Neuron (in vitro differentiated cells): ENCODE measurements around the gene HAGH.
A peak's percentile ranks its signal among the peaks of the same experiment; 100 is the strongest.

ENCODE experiments used
- H2AFZ ChIP-seq: one replicate; pipeline ENCODE4 v1.6.1; 2013; ENCODE audit warnings: low read depth, mild to moderate bottlenecking, inconsistent platforms, low read length, moderate library complexity
- H3K27me3 ChIP-seq: one replicate; pipeline ENCODE4 v1.6.1; 2013; ENCODE audit warnings: low read length; ENCODE audit not compliant: insufficient read depth
- H3K36me3 ChIP-seq: one replicate; pipeline ENCODE4 v1.6.1; 2013; ENCODE audit warnings: low read length; ENCODE audit not compliant: insufficient read depth
- H3K4me1 ChIP-seq: one replicate; pipeline ENCODE4 v1.6.1; 2013; ENCODE audit warnings: low read length; ENCODE audit not compliant: insufficient read depth
- H3K4me3 ChIP-seq: 2 replicates; pipeline ENCODE4 v1.5.1; 2013; ENCODE audit warnings: mild to moderate bottlenecking, low read length, moderate library complexity
- H3K9me3 ChIP-seq: one replicate; pipeline ENCODE4 v1.6.1; 2013; ENCODE audit warnings: low read length

HAGH gene

DNA sequence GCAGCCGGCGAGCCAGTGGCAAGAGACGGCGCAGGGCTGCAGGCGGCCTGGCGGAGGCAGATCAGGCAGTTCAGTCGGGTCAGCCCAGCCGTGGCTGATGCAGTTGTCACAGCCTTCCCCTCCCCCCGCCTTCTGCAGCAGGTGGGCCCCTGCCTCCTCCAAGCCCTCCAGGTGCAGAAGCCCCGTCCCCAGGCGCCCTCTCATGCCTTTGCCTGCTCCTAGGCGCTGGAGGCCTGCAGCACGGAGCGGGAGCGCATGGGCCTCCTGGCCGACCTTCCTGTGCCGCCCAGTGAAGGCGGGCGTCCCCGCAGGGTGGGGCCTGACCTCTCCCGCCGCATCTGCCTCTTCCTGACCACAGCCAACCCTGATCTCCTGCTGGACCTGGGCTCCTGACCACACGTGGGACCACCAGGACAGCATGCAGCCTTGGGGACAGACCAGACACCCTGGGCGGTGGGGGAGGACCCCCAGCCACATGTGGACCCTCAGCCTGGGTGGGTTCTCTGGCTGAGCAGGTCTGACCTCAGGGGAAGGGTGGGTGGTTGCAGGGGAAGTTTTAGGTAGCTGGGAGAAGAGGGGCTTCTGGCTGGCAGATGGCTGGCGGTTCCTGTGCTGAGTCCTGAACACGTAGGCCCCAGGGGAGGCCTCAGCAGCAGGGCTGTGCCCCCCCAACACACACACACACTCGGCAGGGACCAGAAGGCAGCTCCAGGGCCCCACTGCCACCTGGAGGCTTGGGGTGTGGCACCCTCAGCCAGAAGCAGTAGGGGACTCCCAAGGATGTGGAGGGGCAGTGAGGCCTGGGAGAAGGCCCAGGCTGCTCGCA is 50.6 kb downstream of the HAGH start:
- H3K36me3 ChIP-seq = peaks cover 44% of the 10 kb centered on the region

DNA sequence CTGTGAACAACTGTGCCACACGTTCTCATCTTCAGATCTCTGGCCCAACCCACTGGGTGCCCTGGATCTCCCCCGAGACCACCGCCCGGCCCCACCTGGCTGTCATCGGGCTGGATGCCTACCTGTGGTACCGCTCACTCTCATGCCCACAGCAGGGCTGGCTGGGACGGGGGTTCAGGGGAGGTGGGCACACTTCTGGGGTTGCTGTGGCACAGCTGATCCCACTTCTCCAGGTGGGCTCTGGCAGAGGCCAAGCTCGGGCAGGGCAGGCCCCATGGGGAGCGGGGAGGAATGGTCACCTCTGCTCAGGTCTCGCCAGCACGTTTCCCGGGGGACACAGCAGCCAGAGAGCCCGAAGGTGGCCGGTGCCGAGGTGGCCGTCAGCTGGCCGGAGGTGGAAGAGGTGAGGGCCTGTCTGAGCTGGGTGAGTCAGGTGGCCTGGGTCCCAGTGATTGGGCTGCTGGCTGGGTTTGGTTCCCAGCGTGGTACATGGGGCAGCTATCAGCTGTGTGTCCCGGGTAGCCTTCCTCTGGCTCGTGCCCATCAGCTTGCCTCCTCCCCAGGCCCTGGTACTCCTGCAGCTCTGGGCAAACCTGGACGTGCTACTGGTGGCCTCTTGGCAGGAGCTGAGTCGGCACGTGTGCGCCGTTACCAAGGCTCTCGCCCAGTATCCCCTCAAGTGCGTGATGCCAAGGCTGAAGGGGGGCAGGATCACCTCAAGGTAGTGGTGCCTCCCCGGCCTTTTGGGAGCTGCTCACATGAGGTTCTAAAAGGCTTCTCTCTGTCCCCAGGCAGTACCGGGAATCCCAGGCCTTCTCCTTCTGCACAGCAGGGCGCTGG is 51.4 kb downstream of the HAGH start:
- Histone ChIP-seq H3K9me3 (no peaks in the 10 kb centered on the region), H3K36me3 (peaks cover 42% of the 10 kb centered on the region), H2AFZ (no peak overlapping the region), H3K4me3 (no peak overlapping the region), H3K4me1 (peaks cover 19% of the 10 kb centered on the region), H3K27me3 (no peaks in the 10 kb centered on the region)

More for the DNA sequence above, 50.6 kb downstream of the HAGH start:
- H3K4me1 ChIP-seq = peaks cover 22% of the 10 kb centered on the region
- H3K9me3 ChIP-seq = no peaks in the 10 kb centered on the region
- H2AFZ ChIP-seq = no peak overlapping the region
- no peak overlapping the region for H3K4me3 ChIP-seq
- H3K27me3 ChIP-seq = no peaks in the 10 kb centered on the region

DNA sequence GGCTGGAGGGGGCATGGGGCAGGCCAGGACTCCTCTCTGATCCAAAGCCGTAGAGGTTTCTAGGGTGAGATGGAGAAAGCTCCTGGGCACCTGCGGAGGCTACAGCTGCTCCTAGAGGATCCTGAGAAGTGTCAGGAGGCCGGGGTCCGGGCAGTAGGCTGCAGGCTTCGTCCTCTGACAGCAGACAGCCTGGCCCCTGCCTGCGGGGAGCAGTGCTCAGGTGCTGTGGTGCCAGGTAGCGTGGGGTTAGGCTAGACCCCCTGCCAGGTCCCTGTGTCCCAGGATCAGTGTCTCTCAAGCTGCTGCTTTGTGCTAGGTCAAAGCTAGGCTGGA is 52.2 kb downstream of the HAGH start:
- peak overlapping the region; percentile 87 for H3K4me3 ChIP-seq
- peaks cover 41% of the 10 kb centered on the region for H3K36me3 ChIP-seq
- H2AFZ ChIP-seq = no peak overlapping the region
- H3K27me3 ChIP-seq = no peaks in the 10 kb centered on the region
- H3K9me3 ChIP-seq = no peaks in the 10 kb centered on the region
- H3K4me1 ChIP-seq = peaks cover 19% of the 10 kb centered on the region

DNA sequence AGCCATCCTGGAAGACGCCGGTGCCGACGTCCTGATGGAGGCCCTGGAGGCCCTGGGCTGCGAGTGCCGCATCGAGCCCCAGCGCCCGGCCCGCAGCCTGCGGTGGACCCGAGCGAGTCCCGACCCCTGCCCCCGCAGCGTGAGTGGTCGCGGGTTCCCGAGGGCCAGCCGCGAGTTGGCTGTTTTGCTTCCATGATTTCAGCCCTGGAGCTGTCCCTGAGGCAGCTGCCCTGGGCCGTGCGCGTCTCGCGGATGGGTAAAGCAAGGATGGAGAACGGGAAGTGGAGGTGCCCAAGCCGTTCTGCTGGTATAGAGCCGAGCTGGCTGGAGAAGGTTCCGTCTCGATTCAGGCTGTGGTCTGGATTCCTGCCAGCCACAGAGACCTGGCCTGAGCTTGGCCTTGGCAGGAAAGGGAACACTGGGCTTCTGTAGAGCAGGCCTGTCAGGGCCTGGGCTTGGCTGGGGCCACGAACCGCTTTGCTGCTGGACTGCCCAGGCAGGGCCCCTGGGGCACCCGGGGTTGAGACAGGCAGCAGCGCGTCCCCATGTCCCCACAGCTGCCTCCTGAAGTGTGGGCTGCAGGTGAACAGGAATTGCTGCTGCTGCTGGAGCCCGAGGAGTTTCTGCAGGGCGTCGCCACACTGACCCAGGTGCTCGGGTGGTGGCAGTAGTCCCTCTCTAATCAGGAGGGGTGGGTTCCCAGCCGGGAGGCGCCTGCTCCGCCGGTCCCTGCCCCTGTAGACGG is 52.8 kb downstream of the HAGH start:
- H3K4me1 ChIP-seq = peaks cover 19% of the 10 kb centered on the region
- peak overlapping the region; percentile 54 for H2AFZ ChIP-seq
- no peaks in the 10 kb centered on the region for H3K27me3 ChIP-seq
- no peaks in the 10 kb centered on the region for H3K9me3 ChIP-seq
- H3K4me3 ChIP-seq = peak overlapping the region; percentile 87
- H3K36me3 ChIP-seq = peaks cover 41% of the 10 kb centered on the region

DNA sequence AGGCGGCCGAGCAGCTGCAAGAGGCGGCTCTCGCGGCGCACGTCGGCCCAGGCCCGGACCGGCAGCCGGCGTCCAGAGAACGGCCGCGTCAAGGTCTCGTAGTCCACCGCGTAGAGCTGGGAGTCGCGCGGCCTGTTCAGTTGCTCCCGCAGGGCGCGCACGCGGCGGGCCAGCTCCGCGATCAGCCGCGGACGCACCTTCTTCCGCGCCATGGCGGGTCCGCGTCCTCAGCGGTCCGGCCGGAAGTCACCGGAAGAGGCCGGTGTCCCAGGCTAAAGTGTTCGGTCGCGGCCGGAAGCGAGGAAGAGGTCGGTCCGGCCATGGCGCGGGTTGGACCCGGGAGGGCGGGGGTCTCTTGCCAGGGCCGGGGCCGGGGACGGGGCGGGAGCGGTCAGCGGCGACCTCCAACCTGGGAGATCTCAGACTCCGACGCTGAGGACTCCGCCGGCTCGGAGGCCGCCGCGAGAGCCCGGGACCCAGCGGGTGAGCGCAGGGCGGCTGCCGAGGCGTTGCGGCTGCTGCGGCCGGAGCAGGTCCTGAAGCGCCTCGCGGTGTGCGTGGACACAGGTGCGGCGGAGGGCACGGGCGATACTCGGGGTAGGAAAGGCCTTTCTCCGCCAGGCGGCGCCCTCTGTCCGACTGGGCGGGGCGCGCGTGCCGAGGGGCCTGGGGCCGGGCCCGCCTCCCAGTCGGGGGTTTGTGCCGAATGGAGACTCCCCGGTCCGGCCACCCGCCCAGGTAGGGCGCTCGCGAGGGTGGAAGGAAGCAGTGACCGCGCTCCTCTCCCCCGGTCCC is 53.5 kb downstream of the HAGH start, which contains the start of gene MRPS34:
Gene MRPS34, minus strand, starts transcription at position 227 of the 795 bp plus-strand sequence. Its CDS starts 15 bp downstream, at position 212.
- H3K9me3 ChIP-seq = no peaks in the 10 kb centered on the region
- peaks cover 19% of the 10 kb centered on the region for H3K4me1 ChIP-seq
- peaks cover 46% of the 10 kb centered on the region for H3K36me3 ChIP-seq
- H3K27me3 ChIP-seq = no peaks in the 10 kb centered on the region
- peak within 1 kb of the TSS; percentile 54 for H2AFZ ChIP-seq
- H3K4me3 ChIP-seq = peak within 1 kb of the TSS; percentile 87

DNA sequence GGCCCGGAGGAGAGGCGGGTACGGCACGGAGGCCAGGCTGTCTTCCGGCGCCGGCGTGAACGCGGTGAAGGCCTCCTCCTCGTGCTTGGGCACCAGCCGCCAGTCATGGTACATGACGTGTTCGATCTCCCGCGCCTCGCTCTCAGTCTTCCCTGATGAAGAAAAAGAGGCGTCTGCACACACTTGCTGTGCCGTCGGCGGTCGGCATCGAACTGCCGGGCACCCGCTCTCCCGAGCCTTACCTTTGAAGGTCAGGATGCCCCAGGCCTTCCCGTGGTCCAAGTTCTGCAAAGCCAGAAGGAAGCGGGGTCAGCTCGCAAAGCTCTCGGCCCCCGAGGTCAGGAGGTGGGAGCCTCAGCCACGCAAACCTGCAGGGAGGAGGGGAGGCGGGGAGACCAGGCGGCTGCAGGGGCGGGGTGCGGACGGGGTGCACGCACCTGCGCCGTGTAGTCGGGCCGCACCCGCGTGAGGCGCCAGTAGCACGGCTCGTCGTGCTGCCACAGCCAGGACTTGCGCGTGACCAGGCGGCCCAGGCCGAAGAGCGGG is 54.2 kb downstream of the HAGH start, which contains the start of gene EME2:
Gene EME2, plus strand, starts transcription at position 449 of the 546 bp plus-strand sequence. CDS start 418 bp downstream, outside the sequence.
- Histone ChIP-seq H3K4me3 (peak within 1 kb of the TSS; percentile 87), H3K4me1 (peaks cover 19% of the 10 kb centered on the region), H3K9me3 (no peaks in the 10 kb centered on the region), H3K27me3 (no peaks in the 10 kb centered on the region), H3K36me3 (peaks cover 47% of the 10 kb centered on the region), H2AFZ (peak within 1 kb of the TSS; percentile 54)

DNA sequence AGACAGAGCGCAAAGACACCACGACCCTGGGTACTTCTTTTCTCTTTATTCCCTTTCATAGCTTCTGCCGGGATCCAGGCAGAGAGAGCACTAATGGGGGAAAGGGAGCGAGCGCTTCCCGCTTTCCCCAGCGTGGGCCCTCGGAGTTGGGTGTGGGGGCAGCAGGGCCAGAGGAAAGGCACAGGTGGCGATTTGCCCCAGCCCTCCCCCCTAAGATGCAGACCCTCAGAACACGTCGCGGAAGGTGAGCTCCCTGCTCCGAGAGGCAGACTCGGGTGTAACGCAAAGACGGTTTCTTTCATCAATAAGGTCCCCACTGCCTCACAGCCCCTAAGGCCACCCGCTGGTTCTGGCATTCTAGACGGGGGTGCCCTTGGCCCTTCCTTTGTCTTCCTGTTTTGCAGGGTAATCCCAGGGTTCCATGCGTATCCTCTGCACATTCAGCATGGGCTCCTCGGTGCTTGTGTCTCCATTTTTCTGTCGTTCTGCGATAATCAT is 54.7 kb downstream of the HAGH start:
- H3K4me1 ChIP-seq = peaks cover 19% of the 10 kb centered on the region

DNA sequence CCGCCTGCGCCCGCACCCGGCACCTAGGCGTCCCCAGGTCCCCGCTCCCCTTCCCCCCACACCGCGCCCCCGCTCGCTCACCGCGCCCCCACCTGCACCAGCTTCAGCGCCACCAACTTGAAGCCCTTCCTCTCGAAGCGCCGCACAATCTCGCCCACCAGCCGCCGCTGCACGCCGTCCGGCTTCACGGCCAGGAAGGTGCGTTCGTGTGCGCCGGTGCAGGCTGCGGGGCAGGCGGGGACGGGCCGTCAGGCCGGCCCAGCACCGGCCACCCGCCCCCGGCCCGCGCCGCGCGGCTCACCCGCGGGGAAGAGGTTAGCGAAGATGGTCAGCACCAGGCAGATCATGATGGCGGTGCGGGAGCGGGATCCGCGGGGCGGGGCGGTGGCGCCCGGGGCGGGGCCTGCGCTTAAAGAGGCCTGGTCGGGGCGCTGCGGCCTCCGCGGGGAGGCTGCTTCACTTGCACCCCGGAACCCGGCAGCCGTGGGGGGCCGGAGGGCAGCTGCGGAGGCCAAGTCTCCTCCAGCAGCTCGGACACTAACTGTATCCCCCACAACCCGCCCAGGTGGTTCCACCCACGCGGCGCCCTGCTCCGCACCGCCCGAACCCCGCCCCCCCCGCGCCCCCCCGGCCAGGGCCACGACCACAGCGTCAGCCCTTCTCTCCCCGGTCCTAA is 55.3 kb downstream of the HAGH start, which contains the start of gene NME3:
Gene NME3, minus strand, starts transcription at position 356 of the 676 bp plus-strand sequence. Its CDS starts 9 bp downstream, at position 347.
- peak within 1 kb of the TSS; percentile 87 for H3K4me3 ChIP-seq
- peaks cover 49% of the 10 kb centered on the region for H3K36me3 ChIP-seq
- H2AFZ ChIP-seq = no peak within 1 kb of the TSS
- H3K4me1 ChIP-seq = peaks cover 19% of the 10 kb centered on the region
- no peaks in the 10 kb centered on the region for H3K27me3 ChIP-seq
- H3K9me3 ChIP-seq = no peaks in the 10 kb centered on the region

More for the DNA sequence above, 54.7 kb downstream of the HAGH start:
- Histone ChIP-seq H3K9me3 (no peaks in the 10 kb centered on the region), H3K36me3 (peaks cover 47% of the 10 kb centered on the region), H3K4me3 (peak overlapping the region; percentile 87), H3K27me3 (no peaks in the 10 kb centered on the region), H2AFZ (no peak overlapping the region)

DNA sequence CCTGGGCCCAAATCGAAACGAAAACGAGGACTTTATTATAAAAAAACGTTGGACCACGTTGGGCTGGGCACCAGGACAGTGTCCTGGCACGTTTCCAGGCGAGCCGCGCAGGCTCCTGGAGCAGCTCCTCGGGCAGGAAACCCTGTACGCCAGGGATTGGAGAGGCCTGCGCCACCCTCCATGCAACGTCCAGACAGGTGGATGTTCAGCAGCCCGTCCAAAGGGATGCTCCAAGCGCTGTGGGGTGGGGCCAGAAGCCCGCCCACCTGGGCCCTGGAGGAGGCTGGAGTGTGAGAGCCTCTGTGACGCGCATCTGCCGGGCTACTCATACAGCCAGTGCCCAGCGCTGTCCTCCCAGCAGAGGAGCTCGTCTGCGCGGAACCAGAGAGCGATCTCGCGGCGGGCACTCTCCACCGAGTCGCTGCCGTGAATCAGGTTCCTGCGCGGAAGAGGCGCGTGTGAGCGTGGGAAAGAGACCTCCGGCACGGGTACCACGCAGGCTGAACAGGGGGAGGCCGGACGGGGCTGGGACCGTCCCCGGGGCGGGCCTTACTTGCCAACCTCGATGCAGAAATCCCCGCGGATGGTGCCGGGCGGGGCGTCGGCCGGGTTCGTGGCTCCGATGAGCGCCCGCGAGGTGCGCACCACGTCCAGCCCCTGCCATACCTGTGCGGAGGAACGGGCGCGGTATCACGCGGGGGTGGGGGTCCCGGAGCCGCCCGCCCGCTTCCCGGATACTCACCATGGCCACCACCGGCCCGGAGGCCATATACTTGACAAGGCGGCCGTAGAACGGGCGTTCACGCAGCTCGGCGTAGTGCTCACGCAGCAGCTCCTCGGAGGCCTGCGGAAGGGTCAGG is 56.1 kb downstream of the HAGH start:
- H3K36me3 ChIP-seq = peaks cover 49% of the 10 kb centered on the region
- H3K27me3 ChIP-seq = no peaks in the 10 kb centered on the region

DNA sequence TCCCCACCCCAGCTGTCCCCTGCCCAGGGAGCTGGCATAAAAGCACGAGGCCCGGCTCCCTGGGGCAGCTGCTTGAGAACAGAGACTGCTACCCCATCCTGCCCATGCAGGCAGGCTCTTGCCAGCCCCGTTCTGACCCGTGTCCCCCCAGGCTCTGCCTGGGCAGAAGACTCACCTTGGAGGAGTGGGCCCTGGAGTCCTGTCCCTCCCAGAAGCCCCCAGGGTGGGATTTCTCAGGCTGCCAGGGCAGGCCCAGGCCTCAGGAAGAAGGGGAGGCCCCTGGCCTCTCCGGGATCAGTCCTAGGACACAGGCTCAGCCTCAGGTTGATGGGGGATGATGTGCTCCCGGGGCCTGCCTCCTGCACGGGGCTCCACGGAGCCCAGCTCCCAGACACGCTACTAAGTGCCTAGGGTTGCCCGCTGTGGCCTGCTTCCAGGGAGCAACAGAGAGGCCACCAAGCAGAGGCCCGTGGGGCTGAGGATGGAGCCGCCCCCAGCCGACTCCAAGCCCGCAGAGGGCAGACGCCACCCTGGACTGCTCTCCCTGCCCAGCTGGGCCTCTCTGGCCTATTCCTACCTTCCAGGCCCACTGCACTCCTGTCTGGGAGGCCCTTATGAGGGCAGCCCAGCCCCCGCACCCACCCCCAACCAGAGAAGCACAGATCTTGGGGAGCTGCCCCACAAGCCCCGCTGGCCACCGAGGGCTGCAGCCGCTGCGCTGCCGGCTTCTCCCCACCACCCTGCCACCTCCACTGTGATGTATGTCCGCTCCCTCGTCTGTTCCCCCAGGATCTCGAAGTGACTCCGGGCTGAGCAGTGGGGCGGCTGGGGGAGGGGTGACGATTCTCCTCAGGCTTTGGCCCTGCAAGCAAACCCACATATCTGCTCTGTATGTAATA is 57.0 kb downstream of the HAGH start:
- no peaks in the 10 kb centered on the region for H3K9me3 ChIP-seq
- peaks cover 53% of the 10 kb centered on the region for H3K36me3 ChIP-seq
- H3K27me3 ChIP-seq = no peaks in the 10 kb centered on the region
- no peak overlapping the region for H2AFZ ChIP-seq
- peaks cover 18% of the 10 kb centered on the region for H3K4me1 ChIP-seq
- no peak overlapping the region for H3K4me3 ChIP-seq

More for the DNA sequence above, 56.1 kb downstream of the HAGH start:
- Histone ChIP-seq H3K4me1 (peaks cover 19% of the 10 kb centered on the region), H3K9me3 (no peaks in the 10 kb centered on the region), H3K4me3 (no peak overlapping the region), H2AFZ (no peak overlapping the region)
